ENCODE results near the gene P2RY6.

GRCh38 chr11:73267906-73268540 lies 4.1 kb upstream of the P2RY6 start:
- no peak for TF ChIP-seq CTCF (conservative IDR thresholded peaks at IDR 0.05; ENCODE audit: low read length)
- no peak for TF ChIP-seq EZH2phosphoT487 (IDR thresholded peaks at IDR 0.05; ENCODE audit: borderline replicate concordance, low read depth, low read length)
